HepG2 (cell line): ENCODE results near the gene SLC25A22. TPM values are rescaled to one million over a fixed set of nuclear protein-coding genes. Genes with fewer than 3 reads are reported as not detected.

Source experiments
- ARID2 ChIP-seq: sonication (generic); formaldehyde crosslinking; IDR thresholded peaks from 2 replicates; pipeline ENCODE4 v1.8.1; 2022; ENCODE audit warnings: mild to moderate bottlenecking, missing genetic modification reagents, borderline replicate concordance
- ARID5B ChIP-seq: IDR thresholded peaks from 2 replicates; pipeline ENCODE4 v1.4.0; 2020; ENCODE audit warnings: mild to moderate bottlenecking, missing genetic modification reagents
- CEBPG ChIP-seq: IDR thresholded peaks from 2 replicates; pipeline ENCODE4 v1.6.1; 2016
- ESRRA ChIP-seq: sonication (generic); formaldehyde crosslinking; IDR thresholded peaks from 2 replicates; pipeline ENCODE4 v1.5.1; 2020; ENCODE audit warnings: mild to moderate bottlenecking, low read depth, missing genetic modification reagents
- FOXM1 ChIP-seq: sonication (generic); formaldehyde crosslinking; IDR thresholded peaks from 2 replicates; pipeline ENCODE4 v1.5.0; 2020; ENCODE audit warnings: missing genetic modification reagents
- HOXD1 ChIP-seq: sonication (generic); formaldehyde crosslinking; IDR thresholded peaks from 2 replicates; pipeline ENCODE4 v1.5.0; 2020; ENCODE audit warnings: missing genetic modification reagents
- KLF16 ChIP-seq, 2 experiments: sonication (generic) in 1 of 2; formaldehyde crosslinking in 1 of 2; IDR thresholded peaks; 2 replicates each; pipeline versions ENCODE4 v1.6.1 to v1.8.0; 2016 to 2023; ENCODE audit warnings: missing genetic modification reagents in 2 of 2, missing compliant biosample characterization in 1 of 2
- KMT2B ChIP-seq: IDR thresholded peaks from 2 replicates; pipeline ENCODE4 v1.6.1; 2016; ENCODE audit warnings: missing genetic modification reagents, missing compliant biosample characterization
- NCOR1 ChIP-seq: fragments of 200-600 bp; sonication (generic); IDR thresholded peaks from 2 replicates; pipeline ENCODE4 v1.7.0; 2017; ENCODE audit warnings: antibody characterized with exemption, low read length, borderline replicate concordance
- PLSCR1 ChIP-seq: sonication (generic); formaldehyde crosslinking; IDR thresholded peaks from 2 replicates; pipeline ENCODE4 v1.5.0; 2020; ENCODE audit warnings: missing genetic modification reagents, mild to moderate bottlenecking, borderline replicate concordance
- RFX3 ChIP-seq: IDR thresholded peaks from 2 replicates; pipeline ENCODE4 v1.6.1; 2016; ENCODE audit warnings: missing biosample characterization, missing genetic modification reagents
- TAF1 ChIP-seq: sonication (generic); formaldehyde crosslinking; IDR thresholded peaks from 2 replicates; pipeline ENCODE4 v1.4.0; 2020; ENCODE audit warnings: missing genetic modification reagents
- TBX2 ChIP-seq: sonication (generic); formaldehyde crosslinking; IDR thresholded peaks from 2 replicates; pipeline ENCODE4 v1.5.0; 2020; ENCODE audit warnings: missing genetic modification reagents, mild to moderate bottlenecking, borderline replicate concordance
- U2AF2 ChIP-seq: fragments of 200-400 bp; formaldehyde crosslinking; IDR thresholded peaks from 2 replicates; pipeline ENCODE4 v1.6.1; 2017; ENCODE audit warnings: low read depth, mild to moderate bottlenecking, low read length
- ZNF143 ChIP-seq: sonication (generic); formaldehyde crosslinking; IDR thresholded peaks from 2 replicates; pipeline ENCODE4 v1.4.0; 2020; ENCODE audit warnings: missing genetic modification reagents
- ZNF530 ChIP-seq: sonication (generic); formaldehyde crosslinking; IDR thresholded peaks from 2 replicates; pipeline ENCODE4 v1.5.0; 2020; ENCODE audit warnings: low read depth, mild to moderate bottlenecking, missing genetic modification reagents
- ZNF619 ChIP-seq: sonication (generic); formaldehyde crosslinking; IDR thresholded peaks from 2 replicates; pipeline ENCODE4 v1.4.0; 2020; ENCODE audit warnings: mild to moderate bottlenecking, missing genetic modification reagents
- ZNF7 ChIP-seq: IDR thresholded peaks from 2 replicates; pipeline ENCODE4 v1.6.1; 2016; ENCODE audit warnings: missing biosample characterization, missing genetic modification reagents
- ZSCAN5A ChIP-seq: sonication (generic); formaldehyde crosslinking; IDR thresholded peaks from 2 replicates; pipeline ENCODE4 v1.8.0; 2022; ENCODE audit warnings: mild to moderate bottlenecking, missing genetic modification reagents, borderline replicate concordance
- polyA plus RNA-seq, 8 experiments: library from polyadenylated mRNA; depleted of rRNA in 3 of 8; stranded (reverse) in 7 of 8; unstranded in 1 of 8; fragments of >200 nt; fragmentation: Illumina TruSeq in 4 of 8; extraction: Trizol in 4 of 8; gene quantifications; 2 replicates each; pipeline versions ENCODE4 v1.2.1 to v1.2.3, GENCODE V29; 2011 to 2016; ENCODE audit warnings: low read depth in 4 of 8, missing spikeins in 1 of 8, mixed read lengths in 1 of 8; ENCODE audit not compliant: insufficient read depth in 1 of 8
- total RNA-seq, 5 experiments: library from RNA; depleted of rRNA; stranded (reverse); fragments of >200 nt; fragmentation: Illumina TruSeq; extraction: Trizol; gene quantifications; 2 replicates each; pipeline ENCODE4 v1.2.3, GENCODE V29; 2016; ENCODE audit warnings: low read depth in 1 of 5
- TF ChIP-seq, protein P1 (sequence below): sonication (generic); formaldehyde crosslinking; IDR thresholded peaks from 2 replicates; pipeline ENCODE4 v1.5.0; 2020; ENCODE audit warnings: mild to moderate bottlenecking, missing genetic modification reagents, borderline replicate concordance

Gene SLC25A22
- total and polyA plus RNA-seq, 2 of the 13 experiments (the other 11 are each of a cell fraction or from before 2014, with no cell fraction given), result 12.4 to 19.2 TPM

GRCh38 chr11:830295-831117 is 32.4 kb upstream of the SLC25A22 start (continued):
- TF ChIP-seq PLSCR1 (CRISPR knock-in tag) (no peak), U2AF2 (no peak), CEBPG (CRISPR knock-in tag) (no peak), ZSCAN5A (no peak), TAF1 (0 out of 2 replicates have a peak, but pooled peaks have one; percentile 27), ZNF619 (CRISPR knock-in tag) (no peak), ZNF143 (CRISPR knock-in tag) (no peak), ZNF530 (CRISPR knock-in tag) (no peak), TBX2 (CRISPR knock-in tag) (no peak; the same call in 1 of the 2 replicates), ARID5B (CRISPR knock-in tag) (no peak), ESRRA (CRISPR knock-in tag) (peak; percentile 5; the same call in 1 of the 2 replicates), HOXD1 (CRISPR knock-in tag) (0 out of 2 replicates have a peak, but pooled peaks have one; percentile 19), ZNF7 (CRISPR knock-in tag) (no peak), ARID2 (CRISPR knock-in tag) (no peak), KMT2B (CRISPR knock-in tag) (no peak), FOXM1 (CRISPR knock-in tag) (no peak), RFX3 (no peak), NCOR1 (no peak), KLF16 (CRISPR knock-in tag; IDR thresholded peaks at IDR 0.05) (no peak)
- TF ChIP-seq, protein P1, sequence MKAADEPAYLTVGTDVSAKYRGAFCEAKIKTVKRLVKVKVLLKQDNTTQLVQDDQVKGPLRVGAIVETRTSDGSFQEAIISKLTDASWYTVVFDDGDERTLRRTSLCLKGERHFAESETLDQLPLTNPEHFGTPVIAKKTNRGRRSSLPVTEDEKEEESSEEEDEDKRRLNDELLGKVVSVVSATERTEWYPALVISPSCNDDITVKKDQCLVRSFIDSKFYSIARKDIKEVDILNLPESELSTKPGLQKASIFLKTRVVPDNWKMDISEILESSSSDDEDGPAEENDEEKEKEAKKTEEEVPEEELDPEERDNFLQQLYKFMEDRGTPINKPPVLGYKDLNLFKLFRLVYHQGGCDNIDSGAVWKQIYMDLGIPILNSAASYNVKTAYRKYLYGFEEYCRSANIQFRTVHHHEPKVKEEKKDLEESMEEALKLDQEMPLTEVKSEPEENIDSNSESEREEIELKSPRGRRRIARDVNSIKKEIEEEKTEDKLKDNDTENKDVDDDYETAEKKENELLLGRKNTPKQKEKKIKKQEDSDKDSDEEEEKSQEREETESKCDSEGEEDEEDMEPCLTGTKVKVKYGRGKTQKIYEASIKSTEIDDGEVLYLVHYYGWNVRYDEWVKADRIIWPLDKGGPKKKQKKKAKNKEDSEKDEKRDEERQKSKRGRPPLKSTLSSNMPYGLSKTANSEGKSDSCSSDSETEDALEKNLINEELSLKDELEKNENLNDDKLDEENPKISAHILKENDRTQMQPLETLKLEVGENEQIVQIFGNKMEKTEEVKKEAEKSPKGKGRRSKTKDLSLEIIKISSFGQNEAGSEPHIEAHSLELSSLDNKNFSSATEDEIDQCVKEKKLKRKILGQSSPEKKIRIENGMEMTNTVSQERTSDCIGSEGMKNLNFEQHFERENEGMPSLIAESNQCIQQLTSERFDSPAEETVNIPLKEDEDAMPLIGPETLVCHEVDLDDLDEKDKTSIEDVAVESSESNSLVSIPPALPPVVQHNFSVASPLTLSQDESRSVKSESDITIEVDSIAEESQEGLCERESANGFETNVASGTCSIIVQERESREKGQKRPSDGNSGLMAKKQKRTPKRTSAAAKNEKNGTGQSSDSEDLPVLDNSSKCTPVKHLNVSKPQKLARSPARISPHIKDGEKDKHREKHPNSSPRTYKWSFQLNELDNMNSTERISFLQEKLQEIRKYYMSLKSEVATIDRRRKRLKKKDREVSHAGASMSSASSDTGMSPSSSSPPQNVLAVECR, result peak; percentile 70
